Endothelial cell (in vitro differentiated cells): ENCODE measurements around the gene CRACR2B. TPM values are rescaled to one million over a fixed set of nuclear protein-coding genes. Genes with fewer than 3 reads are reported as not detected.

Source experiments
- DNase-seq: peaks from one replicate; pipeline ENCODE4 v3.0.0; 2021; ENCODE audit warnings: low spot score
- H3K27ac Mint-ChIP-seq: one replicate; pipeline ENCODE4 v1.8.0; 2021; ENCODE audit warnings: mixed read lengths, inconsistent platforms; ENCODE audit not compliant: unreplicated experiment
- H3K27me3 Mint-ChIP-seq: one replicate; pipeline ENCODE4 v1.8.0; 2021; ENCODE audit warnings: mild to moderate bottlenecking, moderate library complexity, mixed read lengths, inconsistent platforms; ENCODE audit not compliant: unreplicated experiment
- H3K36me3 Mint-ChIP-seq: one replicate; pipeline ENCODE4 v1.8.0; 2021; ENCODE audit warnings: mild to moderate bottlenecking, low read depth, mixed read lengths, inconsistent platforms; ENCODE audit not compliant: unreplicated experiment
- H3K4me1 Mint-ChIP-seq: one replicate; pipeline ENCODE4 v1.8.0; 2021; ENCODE audit warnings: mild to moderate bottlenecking, mixed read lengths, inconsistent platforms; ENCODE audit not compliant: unreplicated experiment
- H3K4me3 Mint-ChIP-seq: one replicate; pipeline ENCODE4 v1.8.0; 2021; ENCODE audit warnings: mild to moderate bottlenecking, mixed read lengths, inconsistent platforms; ENCODE audit not compliant: unreplicated experiment
- H3K9me3 Mint-ChIP-seq: one replicate; pipeline ENCODE4 v1.8.0; 2021; ENCODE audit warnings: mixed read lengths, inconsistent platforms; ENCODE audit not compliant: unreplicated experiment
- CTCF ChIP-seq: fragments of 200-600 bp; sonication (generic); IDR thresholded peaks from one replicate; pipeline ENCODE4 v1.5.0; 2021; ENCODE audit warnings: antibody characterized with exemption; ENCODE audit not compliant: unreplicated experiment
- total RNA-seq: library from RNA; stranded (reverse); fragmentation: NEBNext Ultra II Directional; extraction: Animal tissue kit (Norgen Biotek cat#: 25700); gene quantifications from one replicate; pipeline ENCODE4 v1.2.1, GENCODE V29; 2021; ENCODE audit not compliant: unreplicated experiment

The CRACR2B gene
- total RNA-seq, 1 donor from 2014 or later: 28.8 TPM

- H3K4me3 Mint-ChIP-seq: no peak overlapping the region
- no peaks in the 10 kb centered on the region for H3K9me3 Mint-ChIP-seq
- DNase-seq: no peak
- H3K36me3 Mint-ChIP-seq: peaks cover 29% of the 10 kb centered on the region
- no peak overlapping the region for H3K27ac Mint-ChIP-seq
- H3K4me1 Mint-ChIP-seq: peaks cover 4% of the 10 kb centered on the region
- peaks cover 3% of the 10 kb centered on the region for H3K27me3 Mint-ChIP-seq
- TF ChIP-seq CTCF: no peak
Observed at GRCh38 chr11:877565-877964, 49.8 kb downstream of the CRACR2B start.

- TF ChIP-seq CTCF: no peak
Observed at GRCh38 chr11:880447-880846, 52.7 kb downstream of the CRACR2B start.

More at GRCh38 chr11:880447-880846, 52.7 kb downstream of the CRACR2B start:
- H3K4me1 Mint-ChIP-seq: peaks cover 4% of the 10 kb centered on the region
- peaks cover 6% of the 10 kb centered on the region for H3K27me3 Mint-ChIP-seq
- H3K4me3 Mint-ChIP-seq: no peak overlapping the region
- DNase-seq: no peak
- peaks cover 24% of the 10 kb centered on the region for H3K36me3 Mint-ChIP-seq
- no peak overlapping the region for H3K27ac Mint-ChIP-seq
- no peaks in the 10 kb centered on the region for H3K9me3 Mint-ChIP-seq

Other genes with a start within 250 kb of the CRACR2B start
- 11.6 TPM for gene IRF7, start 212.0 kb upstream of the CRACR2B start, total RNA-seq
- not detected for gene CDHR5, start 203.0 kb upstream of the CRACR2B start, total RNA-seq
- 1.8 TPM for gene SCT, start 200.7 kb upstream of the CRACR2B start, total RNA-seq
- gene DRD4, start 190.7 kb upstream of the CRACR2B start, total RNA-seq: 0.33 TPM
- gene DEAF1, start 132.7 kb upstream of the CRACR2B start, total RNA-seq: 118 TPM
- 22.9 TPM for gene TMEM80, start 132.1 kb upstream of the CRACR2B start, total RNA-seq
- 8.0 TPM for gene EPS8L2, start 121.7 kb upstream of the CRACR2B start, total RNA-seq
- 123 TPM for gene TALDO1, start 80.5 kb upstream of the CRACR2B start, total RNA-seq
- gene GATD1, start 50.4 kb upstream of the CRACR2B start, total RNA-seq: 36.5 TPM
- gene CEND1, start 37.8 kb upstream of the CRACR2B start, total RNA-seq: not detected
- gene SLC25A22, start 29.6 kb upstream of the CRACR2B start, total RNA-seq: 17.8 TPM
- gene PIDD1, start 22.7 kb upstream of the CRACR2B start, total RNA-seq: 13.7 TPM
- 2,188 TPM for gene RPLP2, start 18.0 kb upstream of the CRACR2B start, total RNA-seq
- 40.5 TPM for gene PNPLA2, start 9.0 kb upstream of the CRACR2B start, total RNA-seq
- gene CD151, start 5.0 kb downstream of the CRACR2B start, total RNA-seq: 49.6 TPM
- 76.7 TPM for gene POLR2L, start 14.6 kb downstream of the CRACR2B start, total RNA-seq
- 26.4 TPM for gene TSPAN4, start 14.9 kb downstream of the CRACR2B start, total RNA-seq
- 69.3 TPM for gene CHID1, start 82.9 kb downstream of the CRACR2B start, total RNA-seq
- 287 TPM for gene AP2A2, start 98.0 kb downstream of the CRACR2B start, total RNA-seq
- not detected for gene MUC6, start 208.8 kb downstream of the CRACR2B start, total RNA-seq
- gene MUC2, start 247.0 kb downstream of the CRACR2B start, total RNA-seq: not detected